OCI-LY3 (cell line): ENCODE results near the gene TCERG1L.

Source experiments
- H2AFZ ChIP-seq: fragments of 200-600, 300-600 bp; shearing (Covaris generic); 2 replicates; pipeline ENCODE4 v1.6.0; 2014; ENCODE audit warnings: antibody characterized with exemption, low read depth, low read length
- H3K27ac ChIP-seq: fragments of 200-600, 300-600 bp; sonication (generic); 2 replicates; pipeline ENCODE4 v1.5.1; 2014; ENCODE audit warnings: mild to moderate bottlenecking, low read length, moderate library complexity, mixed read lengths
- H3K27me3 ChIP-seq: fragments of 200-600, 300-600 bp; sonication (generic); 2 replicates; pipeline ENCODE4 v1.6.1; 2014; ENCODE audit warnings: low read depth, low read length, mixed read lengths
- H3K36me3 ChIP-seq: fragments of 200-600, 300-600 bp; sonication (generic); replicated peaks from 2 replicates; pipeline ENCODE3; 2014; ENCODE audit warnings: low read depth, low read length, mixed read lengths
- H3K4me1 ChIP-seq: fragments of 300-600, 200-600 bp; sonication (generic); 2 replicates; pipeline ENCODE4 v1.6.1; 2014; ENCODE audit warnings: low read length, mixed read lengths
- H3K4me2 ChIP-seq: fragments of 200-600, 300-600 bp; sonication (generic); 2 replicates; pipeline ENCODE4 v1.6.1; 2014; ENCODE audit warnings: low read length, mixed read lengths
- H3K4me3 ChIP-seq: fragments of 300-600, 200-600 bp; sonication (generic); 2 replicates; pipeline ENCODE4 v1.5.1; 2014; ENCODE audit warnings: antibody characterized with exemption, mild to moderate bottlenecking, low read length, moderate library complexity
- H3K79me2 ChIP-seq: fragments of 300-600, 200-600 bp; shearing (Covaris generic); 2 replicates; pipeline ENCODE4 v1.6.1; 2014; ENCODE audit warnings: mild to moderate bottlenecking, low read length, mixed read lengths
- H3K9ac ChIP-seq: fragments of 300-600, 200-600 bp; shearing (Covaris generic); 2 replicates; pipeline ENCODE4 v1.6.0; 2014; ENCODE audit warnings: mild to moderate bottlenecking, low read length, moderate library complexity
- H3K9me3 ChIP-seq: fragments of 200-600, 300-600 bp; shearing (Covaris generic); 2 replicates; pipeline ENCODE4 v1.6.1; 2014; ENCODE audit warnings: low read length, mixed read lengths; ENCODE audit not compliant: insufficient read depth
- H4K20me1 ChIP-seq: fragments of 200-600, 300-600 bp; sonication (generic); 2 replicates; pipeline ENCODE4 v1.6.1; 2016; ENCODE audit warnings: low read length, mixed read lengths; ENCODE audit not compliant: insufficient read depth
- EZH2phosphoT487 ChIP-seq: fragments of 200-600 bp; shearing (Covaris generic); IDR thresholded peaks from 2 replicates; pipeline ENCODE4 v1.6.1; 2018; ENCODE audit warnings: antibody characterized with exemption, mixed run types, low read depth
- TF ChIP-seq, protein P1 (sequence below): fragments of 200-600, 300-600 bp; sonication (generic); IDR thresholded peaks from 2 replicates; pipeline ENCODE4 v1.5.1; 2014; ENCODE audit warnings: antibody characterized with exemption, low read length, low read depth

Gene TCERG1L

DNA sequence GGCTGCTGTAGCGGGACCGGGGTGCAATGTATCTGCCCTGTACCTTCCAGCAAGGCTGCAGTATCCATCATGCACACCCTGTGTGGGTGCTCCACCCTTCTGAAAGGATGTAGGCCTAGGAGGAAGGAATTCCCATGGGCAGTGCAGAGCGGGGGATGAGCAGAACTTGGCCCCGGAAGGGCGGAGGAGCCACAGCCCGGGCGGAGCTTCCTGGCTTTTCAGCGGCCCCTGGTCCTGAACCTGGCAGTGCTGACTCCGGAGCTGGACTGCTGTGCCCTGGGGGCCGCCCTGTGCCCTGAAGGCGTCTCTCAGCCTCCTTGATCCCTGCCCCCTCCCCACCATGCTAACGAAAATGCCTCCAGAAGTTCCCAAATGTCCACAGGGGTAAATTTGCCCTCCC lies 175.8 kb downstream of the TCERG1L start:
- H3K4me2 ChIP-seq, result no peak overlapping the region
- H3K79me2 ChIP-seq, result no peaks in the 10 kb centered on the region
- H3K9me3 ChIP-seq, result no peaks in the 10 kb centered on the region
- no peaks in the 10 kb centered on the region for H3K36me3 ChIP-seq
- no peak overlapping the region for H3K4me3 ChIP-seq
- H4K20me1 ChIP-seq, result no peaks in the 10 kb centered on the region
- H3K27ac ChIP-seq, result no peak overlapping the region
- no peak overlapping the region for H2AFZ ChIP-seq
- no peak for TF ChIP-seq EZH2phosphoT487
- TF ChIP-seq, protein P1, sequence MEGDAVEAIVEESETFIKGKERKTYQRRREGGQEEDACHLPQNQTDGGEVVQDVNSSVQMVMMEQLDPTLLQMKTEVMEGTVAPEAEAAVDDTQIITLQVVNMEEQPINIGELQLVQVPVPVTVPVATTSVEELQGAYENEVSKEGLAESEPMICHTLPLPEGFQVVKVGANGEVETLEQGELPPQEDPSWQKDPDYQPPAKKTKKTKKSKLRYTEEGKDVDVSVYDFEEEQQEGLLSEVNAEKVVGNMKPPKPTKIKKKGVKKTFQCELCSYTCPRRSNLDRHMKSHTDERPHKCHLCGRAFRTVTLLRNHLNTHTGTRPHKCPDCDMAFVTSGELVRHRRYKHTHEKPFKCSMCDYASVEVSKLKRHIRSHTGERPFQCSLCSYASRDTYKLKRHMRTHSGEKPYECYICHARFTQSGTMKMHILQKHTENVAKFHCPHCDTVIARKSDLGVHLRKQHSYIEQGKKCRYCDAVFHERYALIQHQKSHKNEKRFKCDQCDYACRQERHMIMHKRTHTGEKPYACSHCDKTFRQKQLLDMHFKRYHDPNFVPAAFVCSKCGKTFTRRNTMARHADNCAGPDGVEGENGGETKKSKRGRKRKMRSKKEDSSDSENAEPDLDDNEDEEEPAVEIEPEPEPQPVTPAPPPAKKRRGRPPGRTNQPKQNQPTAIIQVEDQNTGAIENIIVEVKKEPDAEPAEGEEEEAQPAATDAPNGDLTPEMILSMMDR, result no peak
- no peaks in the 10 kb centered on the region for H3K4me1 ChIP-seq
- H3K9ac ChIP-seq, result no peak overlapping the region
- H3K27me3 ChIP-seq, result no peaks in the 10 kb centered on the region

DNA sequence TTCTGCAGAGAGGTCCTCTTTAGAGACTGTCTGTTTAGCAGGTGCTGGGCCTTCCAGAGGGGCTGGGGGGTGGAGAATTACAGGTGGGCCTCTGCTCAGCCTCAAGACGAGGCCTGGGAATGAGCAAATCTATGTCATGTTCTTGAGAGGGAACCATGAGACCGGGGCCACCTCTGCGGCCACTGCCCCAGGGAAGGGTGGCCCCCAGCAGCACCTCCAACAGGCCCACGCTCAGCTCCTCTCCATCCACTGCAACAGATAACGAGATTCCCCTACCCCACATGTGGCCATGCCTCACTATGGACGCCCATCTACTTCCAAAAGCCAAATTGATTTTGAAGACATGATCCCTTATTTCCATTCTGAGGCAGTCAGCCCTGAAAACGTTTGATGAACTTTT lies 176.9 kb downstream of the TCERG1L start:
- no peaks in the 10 kb centered on the region for H3K36me3 ChIP-seq
- H3K4me2 ChIP-seq, result no peak overlapping the region
- H3K9ac ChIP-seq, result no peak overlapping the region
- no peak overlapping the region for H3K4me3 ChIP-seq
- no peaks in the 10 kb centered on the region for H3K79me2 ChIP-seq
- no peaks in the 10 kb centered on the region for H4K20me1 ChIP-seq
- TF ChIP-seq, protein P1, result no peak
- TF ChIP-seq EZH2phosphoT487, result no peak
- H3K4me1 ChIP-seq, result no peaks in the 10 kb centered on the region
- H2AFZ ChIP-seq, result no peak overlapping the region
- no peaks in the 10 kb centered on the region for H3K27me3 ChIP-seq
- H3K27ac ChIP-seq, result no peak overlapping the region
- H3K9me3 ChIP-seq, result no peaks in the 10 kb centered on the region

DNA sequence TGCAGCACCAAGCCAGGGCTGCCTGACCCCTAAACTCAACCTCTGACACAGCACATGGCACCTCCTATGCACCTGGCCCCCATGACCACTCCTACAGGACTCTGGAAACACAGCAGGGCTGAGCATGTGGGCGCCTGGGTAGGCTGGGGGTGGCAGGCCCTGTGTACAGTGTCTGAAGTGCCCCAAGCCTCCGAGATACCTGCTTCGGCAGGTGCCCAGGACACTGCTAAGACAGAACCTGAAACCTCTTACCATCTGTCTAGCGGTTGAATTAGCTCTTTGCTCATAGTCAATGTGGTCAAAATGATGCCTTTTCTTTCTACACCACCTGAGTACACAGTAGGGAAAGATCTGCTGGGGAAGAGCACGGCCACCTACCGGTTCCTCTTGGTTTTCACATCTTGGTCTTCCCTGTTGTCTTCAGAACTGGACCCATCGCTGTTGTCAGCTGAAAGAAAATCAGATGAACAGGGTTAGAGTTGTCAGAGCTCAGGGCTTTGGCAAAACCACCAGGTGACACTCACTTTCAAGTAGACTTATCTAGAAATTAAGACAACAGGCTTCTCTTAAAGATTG lies 177.4 kb downstream of the TCERG1L start:
- Histone ChIP-seq H3K4me2 (no peak overlapping the region), H2AFZ (no peak overlapping the region), H3K4me3 (no peak overlapping the region), H3K36me3 (no peaks in the 10 kb centered on the region), H3K9ac (no peak overlapping the region), H3K27me3 (no peaks in the 10 kb centered on the region), H4K20me1 (no peaks in the 10 kb centered on the region), H3K4me1 (no peaks in the 10 kb centered on the region), H3K27ac (no peak overlapping the region), H3K79me2 (no peaks in the 10 kb centered on the region), H3K9me3 (no peaks in the 10 kb centered on the region)
- TF ChIP-seq, protein P1, result no peak
- no peak for TF ChIP-seq EZH2phosphoT487

DNA sequence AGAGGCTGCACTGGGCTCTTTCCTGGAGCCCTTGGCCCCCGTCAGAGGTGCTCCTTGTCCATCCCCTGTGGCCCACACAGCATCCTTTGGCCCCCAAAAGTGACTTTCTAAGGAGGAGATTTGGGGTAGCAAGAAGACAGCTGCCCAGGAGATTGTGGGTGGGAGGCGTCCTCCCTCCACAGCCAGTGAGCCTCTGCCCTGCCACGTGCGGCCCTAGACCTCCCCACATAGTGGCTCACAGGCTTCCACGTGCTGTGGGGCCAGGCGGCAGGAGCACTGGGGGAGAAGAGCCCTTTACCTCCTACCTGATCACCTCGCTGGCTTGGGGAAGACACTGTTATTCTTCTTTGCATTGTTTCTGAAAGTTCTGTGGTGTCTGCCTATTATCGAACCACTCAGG lies 178.8 kb downstream of the TCERG1L start:
- no peak overlapping the region for H2AFZ ChIP-seq
- no peak overlapping the region for H3K9ac ChIP-seq
- H3K4me1 ChIP-seq, result no peaks in the 10 kb centered on the region
- no peaks in the 10 kb centered on the region for H3K9me3 ChIP-seq
- H3K36me3 ChIP-seq, result no peaks in the 10 kb centered on the region
- H3K27ac ChIP-seq, result no peak overlapping the region
- H3K27me3 ChIP-seq, result no peaks in the 10 kb centered on the region
- no peaks in the 10 kb centered on the region for H3K79me2 ChIP-seq
- H3K4me2 ChIP-seq, result no peak overlapping the region
- no peak overlapping the region for H3K4me3 ChIP-seq
- TF ChIP-seq EZH2phosphoT487, result no peak
- TF ChIP-seq, protein P1, result no peak
- H4K20me1 ChIP-seq, result no peaks in the 10 kb centered on the region
